GM12878 (cell line): ENCODE results near the gene KIF6.

Source experiments
- CTCF ChIP-seq, 3 experiments: IDR thresholded peaks in 2 of 3; conservative IDR thresholded peaks in 1 of 3; 2 replicates each; pipeline ENCODE4 v1.5.1; 2011; ENCODE audit warnings: low read depth in 3 of 3, low read length in 3 of 3, mild to moderate bottlenecking in 3 of 3, control low read depth in 2 of 3, moderate library complexity in 2 of 3, inconsistent platforms in 1 of 3, mixed read lengths in 1 of 3; ENCODE audit not compliant: control insufficient read depth in 2 of 3, insufficient read depth in 1 of 3; ENCODE audit errors: extremely low read depth in 1 of 3
- DPF2 ChIP-seq: fragments of 450-650 bp; IDR thresholded peaks from 2 replicates; pipeline ENCODE4 v1.6.1; 2017; ENCODE audit warnings: mild to moderate bottlenecking
- EED ChIP-seq: sonication (generic); IDR thresholded peaks from 2 replicates; pipeline ENCODE4 v1.6.1; 2016; ENCODE audit warnings: antibody characterized with exemption, low read depth
- EP300 ChIP-seq, 2 experiments: fragments of 150-350 bp in 1 of 2; IDR thresholded peaks; 2 replicates each; pipeline ENCODE4 v1.6.1; 2011 to 2012; ENCODE audit warnings: low read depth in 2 of 2, low read length in 2 of 2, borderline replicate concordance in 1 of 2, improper control_type of control experiment in 1 of 2, inconsistent platforms in 1 of 2; ENCODE audit not compliant: control insufficient read depth in 1 of 2
- HCFC1 ChIP-seq: fragments of 150-350 bp; IDR thresholded peaks from 2 replicates; pipeline ENCODE4 v1.6.1; 2014; ENCODE audit warnings: low read length
- JUNB ChIP-seq: IDR thresholded peaks from 2 replicates; pipeline ENCODE4 v1.6.1; 2016; ENCODE audit warnings: antibody characterized with exemption, mild to moderate bottlenecking
- MYC ChIP-seq: IDR thresholded peaks from 2 replicates; pipeline ENCODE4 v1.6.1; 2011; ENCODE audit warnings: mild to moderate bottlenecking, low read length, moderate library complexity, inconsistent platforms; ENCODE audit not compliant: insufficient read depth, insufficient replicate concordance, insufficient read length, severe bottlenecking
- NR2C2 ChIP-seq: IDR thresholded peaks from 2 replicates; pipeline ENCODE4 v1.6.1; 2011; ENCODE audit warnings: borderline replicate concordance, low read depth; ENCODE audit not compliant: control insufficient read depth, insufficient read length
- PBX3 ChIP-seq: IDR thresholded peaks from 2 replicates; pipeline ENCODE4 v1.6.1; 2011; ENCODE audit warnings: mild to moderate bottlenecking, low read depth, low read length, moderate library complexity; ENCODE audit not compliant: insufficient replicate concordance
- POLR2A ChIP-seq: IDR thresholded peaks from 2 replicates; pipeline ENCODE4 v1.6.1; 2011; ENCODE audit warnings: low read depth, mild to moderate bottlenecking, low read length
- SIN3A ChIP-seq: IDR thresholded peaks from 2 replicates; pipeline ENCODE4 v1.6.1; 2012; ENCODE audit warnings: low read depth, low read length, improper control_type of control experiment
- STAT3 ChIP-seq: IDR thresholded peaks from 2 replicates; pipeline ENCODE4 v1.6.1; 2011; ENCODE audit warnings: low read depth, low read length, improper control_type of control experiment
- ZZZ3 ChIP-seq: IDR thresholded peaks from 2 replicates; pipeline ENCODE4 v1.6.1; 2011; ENCODE audit warnings: low read depth; ENCODE audit not compliant: control insufficient read depth, insufficient read length

- TF ChIP-seq MYC (no peak), STAT3 (no peak), EED (no peak), CTCF (IDR thresholded peaks at IDR 0.05 in 2 of 3, conservative IDR thresholded peaks at IDR 0.05 in 1 of 3; ENCODE audit: control insufficient read depth in 2 of 3, extremely low read depth in 1 of 3, insufficient read depth in 1 of 3, low read depth in 3 of 3, low read length in 3 of 3) (no peak), ZZZ3 (no peak), HCFC1 (no peak), JUNB (no peak), POLR2A (no peak), EP300 (IDR thresholded peaks at IDR 0.05; ENCODE audit: borderline replicate concordance in 1 of 2, control insufficient read depth in 1 of 2, low read depth in 2 of 2, low read length in 2 of 2) (no peak), PBX3 (no peak), DPF2 (no peak), NR2C2 (no peak), SIN3A (no peak)
Observed at GRCh38 chr6:39444479-39445019, 280.7 kb downstream of the KIF6 start.
